Fibroblast of gingiva (primary cell): ENCODE results near the gene OSBPL3.
"Not testable (repeated sequence)": the region's sequence is repeated elsewhere in the genome, so short reads cannot be mapped to it uniquely, and the experiment has no call there.

Experiments used
- DNase-seq: peaks from one replicate; pipeline ENCODE4 v3.0.0-alpha.2; 2011; ENCODE audit warnings: low read depth

Gene OSBPL3

GRCh38 chr7:24979863-24980533 is at the start of gene OSBPL3:
Gene OSBPL3, minus strand, starts transcription at chr7:24980178. Its CDS starts 87,706 bp downstream, at chr7:24892472.
- peak; percentile 95 for DNase-seq

- no peak for DNase-seq
These were observed 49.1 kb upstream of the OSBPL3 start for GRCh38 chr7:25029075-25029474.

GRCh38 chr7:25028370-25029021 is 48.5 kb upstream of the OSBPL3 start:
- peak; percentile 76 for DNase-seq

- no peak for DNase-seq
These were observed 46.2 kb upstream of the OSBPL3 start for GRCh38 chr7:25026156-25026555.

- DNase-seq = peak; percentile 77
These were observed 45.3 kb upstream of the OSBPL3 start for GRCh38 chr7:25025218-25025671.

- no peak for DNase-seq
These were observed 44.1 kb upstream of the OSBPL3 start for GRCh38 chr7:25024066-25024465.

- not testable (repeated sequence) for DNase-seq
These were observed 37.7 kb upstream of the OSBPL3 start for GRCh38 chr7:25017671-25018070.

GRCh38 chr7:25014756-25015155 is 34.8 kb upstream of the OSBPL3 start:
- DNase-seq = peak; percentile 91

- peak; percentile 11 for DNase-seq
These were observed 32.7 kb upstream of the OSBPL3 start for GRCh38 chr7:25012710-25013109.

GRCh38 chr7:25012254-25012653 is 32.3 kb upstream of the OSBPL3 start:
- DNase-seq = no peak

- peak; percentile 91 for DNase-seq
These were observed 29.3 kb upstream of the OSBPL3 start for GRCh38 chr7:25009257-25009656.

- no peak for DNase-seq
These were observed 27.7 kb upstream of the OSBPL3 start for GRCh38 chr7:25007668-25008067.

GRCh38 chr7:25006276-25006675 is 26.3 kb upstream of the OSBPL3 start:
- DNase-seq = no peak

- DNase-seq = no peak
These were observed 25.7 kb upstream of the OSBPL3 start for GRCh38 chr7:25005658-25006057.

- no peak for DNase-seq
These were observed 22.8 kb upstream of the OSBPL3 start for GRCh38 chr7:25002786-25003185.

- no peak for DNase-seq
These were observed 15.5 kb upstream of the OSBPL3 start for GRCh38 chr7:24995466-24995865.

- DNase-seq = no peak
These were observed 12.3 kb upstream of the OSBPL3 start for GRCh38 chr7:24992314-24992713.

- DNase-seq = no peak
These were observed 11.4 kb upstream of the OSBPL3 start for GRCh38 chr7:24991353-24991752.

GRCh38 chr7:24987331-24987842 is 7.4 kb upstream of the OSBPL3 start:
- DNase-seq = no peak

GRCh38 chr7:24982917-24983316 is 2.9 kb upstream of the OSBPL3 start:
- DNase-seq = no peak

- peak; percentile 62 for DNase-seq
These were observed 1.4 kb upstream of the OSBPL3 start for GRCh38 chr7:24981171-24981951.

GRCh38 chr7:24980534-24981170 is 674 bp upstream of the OSBPL3 start:
- DNase-seq = peak; percentile 41
